AG08396 (cell line): Measurements from ENCODE around the gene TSPO2.

Experiments
- DNase-seq: peaks from one replicate; pipeline ENCODE4 v3.0.0; 2012; ENCODE audit warnings: low spot score, mixed read lengths

Gene TSPO2

DNA sequence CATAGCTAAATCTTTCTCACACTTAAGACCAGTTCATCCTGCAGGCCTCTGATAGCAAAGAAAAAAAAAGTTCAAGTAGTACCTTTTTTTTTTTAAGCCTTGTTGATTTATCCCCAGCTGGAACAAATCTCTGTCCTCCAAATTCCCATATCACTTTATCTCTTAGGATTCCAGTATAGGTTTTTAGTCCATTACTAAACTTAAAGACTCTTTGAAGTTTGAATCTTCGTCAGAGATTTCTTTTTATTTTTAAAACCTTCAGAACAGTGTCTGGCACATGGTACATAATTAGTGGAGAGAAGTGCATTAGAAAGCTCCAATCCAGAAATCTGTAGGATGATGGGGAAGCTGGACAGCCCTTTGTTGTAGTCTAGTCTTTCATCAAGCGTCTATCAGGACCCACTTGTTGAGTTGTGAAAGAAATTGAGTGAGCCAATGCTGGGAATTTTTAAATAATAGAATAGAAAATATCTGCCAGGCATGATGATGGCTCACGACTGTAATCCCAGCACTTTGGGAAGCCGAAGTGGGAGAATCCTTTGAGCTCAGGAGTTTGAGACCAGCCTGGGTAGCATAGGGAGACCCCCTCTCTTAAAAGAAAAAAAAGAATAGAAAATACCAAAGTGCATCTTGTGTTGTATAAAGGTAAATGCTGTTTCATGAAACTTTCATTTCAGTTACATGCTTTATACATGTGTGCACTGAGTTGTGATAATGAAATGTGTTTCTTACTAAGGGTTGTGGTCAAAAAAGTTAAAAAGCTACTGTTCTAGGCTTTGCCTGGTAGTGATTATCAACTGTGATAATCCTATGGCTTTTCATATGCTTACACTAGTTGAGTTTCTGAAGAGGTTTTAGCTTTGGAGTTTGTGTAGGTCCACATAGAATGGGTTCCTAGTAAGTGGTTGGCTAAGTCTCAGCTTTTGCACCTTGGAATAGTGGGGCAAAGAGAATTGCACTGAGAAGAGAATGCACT is 33.7 kb downstream of the TSPO2 start:
- DNase-seq: no peak

DNA sequence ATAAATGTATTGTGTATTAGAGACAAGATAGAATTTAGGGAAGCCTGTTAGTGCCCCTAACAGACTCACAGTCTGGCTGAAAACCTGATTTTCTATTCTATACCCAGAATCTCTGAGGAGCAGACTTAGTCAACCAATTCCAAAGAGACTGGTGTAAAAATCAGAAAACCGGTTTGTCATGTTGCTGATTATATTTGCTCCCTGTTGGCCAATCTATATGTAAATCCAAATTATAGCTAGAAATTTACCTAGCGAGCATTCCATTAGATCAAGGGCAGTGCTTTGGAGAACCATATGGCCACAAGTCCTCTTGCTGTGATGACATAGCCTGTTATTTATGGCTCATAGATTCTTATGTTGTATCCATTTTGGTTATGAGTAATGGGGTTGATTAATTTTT is 35.3 kb downstream of the TSPO2 start:
- no peak for DNase-seq

DNA sequence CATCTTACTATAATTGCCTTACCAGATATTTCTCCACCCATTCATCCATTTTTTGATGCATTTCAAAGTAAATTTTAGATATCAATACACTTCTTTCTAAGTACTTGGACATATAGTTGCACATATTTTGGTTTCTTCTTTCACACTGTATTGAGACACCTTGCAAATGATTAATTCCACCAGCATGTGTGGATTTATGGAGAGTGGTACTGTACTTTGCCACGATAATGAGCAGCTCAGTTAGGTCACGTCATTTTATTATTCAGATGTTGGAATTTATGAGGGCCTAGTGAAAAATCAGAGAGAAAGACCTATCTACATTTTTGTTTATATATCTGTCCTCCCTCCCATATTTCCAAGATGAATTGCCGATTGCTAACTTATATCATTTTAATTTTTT is 35.8 kb downstream of the TSPO2 start:
- DNase-seq: no peak

DNA sequence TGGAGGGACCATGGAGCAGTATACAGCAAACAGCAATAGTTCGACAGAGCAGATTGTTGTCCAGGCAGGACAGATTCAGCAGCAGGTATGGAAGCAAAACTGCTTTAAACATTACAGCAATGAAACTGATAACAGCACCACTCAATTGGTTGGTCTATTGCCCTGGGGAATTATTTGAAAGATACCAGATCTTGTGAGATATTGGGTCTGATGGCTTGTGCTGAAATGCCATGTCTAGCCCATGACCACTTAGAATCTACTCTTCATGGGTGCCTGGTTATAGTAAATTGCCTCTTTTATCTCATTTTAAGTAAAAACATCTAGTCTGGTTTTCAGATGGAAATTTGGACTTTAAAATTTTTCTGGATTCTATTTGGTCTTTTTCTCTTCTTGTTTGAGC is 36.8 kb downstream of the TSPO2 start:
- DNase-seq: no peak

GRCh38 chr6:41080621-41081020 is 38.4 kb downstream of the TSPO2 start:
- DNase-seq: no peak

GRCh38 chr6:41083072-41083471 is 40.8 kb downstream of the TSPO2 start:
- no peak for DNase-seq

DNA sequence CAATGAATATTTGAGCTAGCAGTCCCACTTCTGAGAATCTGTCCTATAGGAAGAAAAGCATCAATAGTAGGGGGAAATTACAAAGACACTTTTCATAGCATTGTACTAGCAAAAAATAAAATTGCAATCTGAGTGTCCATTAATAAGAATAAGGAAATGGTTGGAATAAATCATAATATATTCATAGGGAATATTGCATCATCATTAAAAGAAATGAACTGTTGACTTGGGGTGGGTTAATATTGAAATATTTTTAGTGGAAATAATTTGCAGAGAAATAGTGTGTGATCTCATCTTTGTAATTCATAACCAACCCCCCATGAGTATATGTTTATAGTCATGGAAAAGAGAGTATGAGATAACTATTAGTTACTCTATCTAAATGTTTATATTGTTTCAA is 42.9 kb downstream of the TSPO2 start:
- no peak for DNase-seq

- DNase-seq: no peak
These were observed 46.2 kb downstream of the TSPO2 start for GRCh38 chr6:41088451-41088850.

GRCh38 chr6:41090841-41091761 is 48.8 kb downstream of the TSPO2 start:
- DNase-seq: no peak

DNA sequence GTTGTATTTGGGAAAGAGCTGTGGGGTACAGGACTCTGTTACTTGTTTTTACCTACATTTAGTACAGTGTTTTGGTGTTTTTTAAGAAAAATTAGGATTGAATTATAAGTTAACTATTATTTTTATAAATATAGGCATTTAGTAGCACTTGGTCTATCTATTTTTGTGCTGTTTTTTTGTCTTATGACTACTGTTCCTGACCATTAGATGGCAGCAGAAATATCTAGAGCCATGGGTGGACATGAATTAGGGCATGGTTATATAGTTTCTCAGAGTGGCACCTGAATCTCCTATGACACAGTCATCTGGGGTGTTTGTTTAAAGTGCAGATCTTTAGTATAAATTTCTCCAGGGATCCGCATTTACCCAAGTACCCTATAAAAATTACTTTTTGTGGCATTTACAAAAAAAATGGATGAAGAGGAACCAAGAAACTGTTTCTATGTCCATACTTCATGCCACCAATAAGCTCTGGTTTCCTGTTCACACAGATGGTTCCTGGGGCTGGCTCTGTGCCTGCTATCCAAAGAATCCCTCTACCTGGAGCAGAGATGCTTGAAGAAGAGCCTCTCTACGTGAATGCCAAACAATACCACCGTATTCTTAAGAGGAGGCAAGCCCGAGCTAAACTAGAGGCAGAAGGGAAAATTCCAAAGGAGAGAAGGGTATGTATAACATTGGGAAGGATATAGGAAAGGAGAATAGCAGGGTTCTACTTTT is 50.3 kb downstream of the TSPO2 start:
- peak; percentile 26 for DNase-seq

DNA sequence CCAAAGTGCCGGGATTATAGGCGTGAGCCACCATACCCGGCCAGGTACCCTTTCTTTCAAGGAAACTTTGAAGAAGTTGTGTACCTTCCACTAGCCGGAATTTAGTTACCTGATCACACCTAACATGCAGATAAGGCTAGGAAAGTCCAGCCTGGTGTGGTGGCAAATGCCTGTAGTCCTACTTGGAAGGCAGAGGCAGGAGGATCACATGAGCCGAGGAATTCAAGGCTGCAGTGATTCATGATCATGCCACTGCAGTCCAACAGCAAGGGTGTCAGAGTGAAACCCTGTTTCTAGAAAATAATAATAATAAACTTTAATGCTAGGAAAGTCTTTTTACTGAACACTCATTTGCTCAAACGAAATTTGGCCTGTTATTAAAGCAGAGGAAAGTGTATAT is 51.5 kb downstream of the TSPO2 start:
- no peak for DNase-seq
